IMR-90 (cell line): ENCODE data around the gene IP6K1. TPM values are rescaled to one million over a fixed set of nuclear protein-coding genes. Genes with fewer than 3 reads are reported as not detected.
"Not testable (repeated sequence)": the region's sequence is repeated elsewhere in the genome, so short reads cannot be mapped to it uniquely, and the experiment has no call there.

Experiments
- ATAC-seq: fragments of 200-7000 bp; cut with Tn5 transposase; 2 replicates; pipeline ENCODE4 v1.9.1; 2020; ENCODE audit warnings: low read depth, mild to moderate bottlenecking, moderate library complexity
- BruUV-seq: library from RNA; stranded (reverse); fragments of 400-500 nt; replicated peaks from 2 replicates; lab custom pipeline; 2021; lab: Mats Ljungman, UMichigan
- CTCF ChIA-PET: fragments of 300-600 bp; formaldehyde crosslinking; extraction: SDS; loops from one replicate; lab custom pipeline; 2021; ENCODE audit warnings: antibody characterized with exemption; lab: Yijun Ruan, JAX
- POLR2A ChIA-PET: fragments of 300-600 bp; sonication (Branson Sonifier 250); formaldehyde crosslinking; loops from one replicate; lab custom pipeline; 2022; ENCODE audit warnings: antibody characterized with exemption; ENCODE audit not compliant: unreplicated experiment; lab: Charles Lee
- DNase-seq: peaks from one replicate; pipeline ENCODE4 v3.0.0; 2013
- H2AFZ ChIP-seq: replicated peaks from 2 replicates; pipeline ENCODE3; 2013; ENCODE audit warnings: low read length, mild to moderate bottlenecking; ENCODE audit not compliant: poor library complexity
- H2AK5ac ChIP-seq: 2 replicates; pipeline ENCODE4 v1.6.1; 2013; ENCODE audit warnings: low read depth, low read length, inconsistent platforms
- H2AK9ac ChIP-seq: replicated peaks from 2 replicates; pipeline ENCODE3; 2013; ENCODE audit warnings: mild to moderate bottlenecking, low read depth, low read length, moderate library complexity; ENCODE audit not compliant: poor library complexity
- H2BK120ac ChIP-seq: 2 replicates; pipeline ENCODE4 v1.6.1; 2013; ENCODE audit warnings: low read depth, low read length, inconsistent platforms
- H2BK15ac ChIP-seq: 3 replicates; pipeline ENCODE4 v1.6.1; 2013; ENCODE audit warnings: low read depth, low read length, inconsistent platforms
- H2BK20ac ChIP-seq: 2 replicates; pipeline ENCODE4 v1.6.1; 2013; ENCODE audit warnings: low read depth, mild to moderate bottlenecking, inconsistent platforms, low read length, moderate library complexity
- H2BK5ac ChIP-seq: 2 replicates; pipeline ENCODE4 v1.6.1; 2013; ENCODE audit warnings: mild to moderate bottlenecking, low read depth, low read length, inconsistent platforms; ENCODE audit not compliant: poor library complexity, severe bottlenecking
- H3K14ac ChIP-seq: replicated peaks from 2 replicates; pipeline ENCODE4 v1.6.1; 2013; ENCODE audit warnings: low read depth, low read length, inconsistent platforms
- H3K18ac ChIP-seq: 2 replicates; pipeline ENCODE4 v1.6.1; 2013; ENCODE audit warnings: low read depth, low read length, control low read depth
- H3K23ac ChIP-seq: 2 replicates; pipeline ENCODE4 v1.6.1; 2013; ENCODE audit warnings: low read depth, low read length, inconsistent platforms
- H3K27ac ChIP-seq: 2 replicates; pipeline ENCODE4 v1.5.1; 2013; ENCODE audit warnings: mild to moderate bottlenecking, control low read depth, low read length; ENCODE audit not compliant: insufficient read depth
- H3K27me3 ChIP-seq: 2 replicates; pipeline ENCODE4 v1.6.1; 2013; ENCODE audit warnings: low read length; ENCODE audit not compliant: control insufficient read depth, insufficient read depth
- H3K36me3 ChIP-seq: 2 replicates; pipeline ENCODE4 v1.6.1; 2013; ENCODE audit warnings: low read length, mixed read lengths; ENCODE audit not compliant: control insufficient read depth, insufficient read depth
- H3K4ac ChIP-seq: 2 replicates; pipeline ENCODE4 v1.6.1; 2013; ENCODE audit warnings: low read depth, low read length, inconsistent platforms
- H3K4me1 ChIP-seq: 2 replicates; pipeline ENCODE4 v1.6.1; 2013; ENCODE audit warnings: low read length, mixed read lengths; ENCODE audit not compliant: control insufficient read depth, insufficient read depth
- H3K4me2 ChIP-seq: 2 replicates; pipeline ENCODE4 v1.6.1; 2013; ENCODE audit warnings: low read depth, mild to moderate bottlenecking, control low read depth, low read length, moderate library complexity
- H3K4me3 ChIP-seq: 2 replicates; pipeline ENCODE4 v1.5.1; 2013; ENCODE audit warnings: low read depth, mild to moderate bottlenecking, control low read depth, low read length, moderate library complexity; ENCODE audit not compliant: insufficient read depth
- H3K56ac ChIP-seq: 2 replicates; pipeline ENCODE4 v1.6.1; 2013; ENCODE audit warnings: low read length, inconsistent platforms; ENCODE audit not compliant: insufficient read depth; ENCODE audit errors: extremely low read depth
- H3K79me1 ChIP-seq, 2 experiments: 2 replicates each; pipeline ENCODE4 v1.6.1; 2013; ENCODE audit warnings: low read length in 2 of 2, inconsistent platforms in 1 of 2, low read depth in 1 of 2
- H3K9ac ChIP-seq: 2 replicates; pipeline ENCODE4 v1.6.1; 2013; ENCODE audit warnings: low read depth, low read length, control low read depth
- H3K9me1 ChIP-seq: 2 replicates; pipeline ENCODE4 v1.6.1; 2013; ENCODE audit warnings: low read length, inconsistent platforms; ENCODE audit not compliant: insufficient read depth
- H3K9me3 ChIP-seq: 2 replicates; pipeline ENCODE4 v1.6.1; 2013; ENCODE audit warnings: low read length; ENCODE audit not compliant: control insufficient read depth, insufficient read depth
- H4K20me1 ChIP-seq: 2 replicates; pipeline ENCODE4 v1.6.1; 2013; ENCODE audit warnings: low read length, inconsistent platforms; ENCODE audit not compliant: insufficient read depth
- H4K5ac ChIP-seq: 2 replicates; pipeline ENCODE4 v1.6.1; 2013; ENCODE audit warnings: mild to moderate bottlenecking, low read depth, low read length, control low read depth
- H4K8ac ChIP-seq, 2 experiments: 2 replicates each; pipeline ENCODE4 v1.6.1; 2013; ENCODE audit warnings: low read depth in 2 of 2, low read length in 2 of 2, control low read depth in 1 of 2, inconsistent platforms in 1 of 2
- H4K91ac ChIP-seq: 2 replicates; pipeline ENCODE4 v1.6.1; 2013; ENCODE audit warnings: low read depth, low read length, inconsistent platforms; ENCODE audit not compliant: insufficient read depth
- WGBS, 2 experiments: methylation state at CpG; one replicate each; pipeline versions ENCODE4 v1.1.5 to v1.1.7; 2013; ENCODE audit warnings: missing lambda C conversion rate in 2 of 2; ENCODE audit not compliant: insufficient read length in 1 of 2; ENCODE audit errors: extremely low coverage in 2 of 2; 5-methylcytosine and 5-hydroxymethylcytosine counted together
- dilution Hi-C: fragments of 300-500 bp; cut with HindIII; formaldehyde crosslinking; loops from one replicate; pipeline ENCODE4 v1.14.3; 2018; ENCODE audit warnings: low sequenced_read_pairs; ENCODE audit not compliant: unreplicated experiment
- in situ Hi-C: fragments of 300-500 bp; cut with MboI; formaldehyde crosslinking; loops from 3 replicates; pipeline ENCODE4 v1.14.3; 2019; ENCODE audit warnings: low sequenced_read_pairs, inconsistent platforms, mixed read lengths
- intact Hi-C: fragments of 100-400 bp; cut with micrococcal nuclease; formaldehyde crosslinking; loops from 2 replicates; pipeline ENCODE4 v1.10.0; 2022
- polyA plus RNA-seq, 3 experiments: library from polyadenylated mRNA; depleted of rRNA; stranded (reverse); fragments of >200 nt; gene quantifications; 2 replicates each; pipeline ENCODE4 v1.2.3, GENCODE V29; 2012; ENCODE audit warnings: low replicate concordance in 1 of 3
- total RNA-seq: library from RNA; depleted of rRNA; stranded (reverse); fragments of >200 nt; gene quantifications from 2 replicates; pipeline ENCODE4 v1.2.3, GENCODE V29; 2012

IP6K1 gene
- total and polyA plus RNA-seq, 2 of the 4 experiments (the other 2 are of a cell fraction) = 28.3 to 28.7 TPM

DNA sequence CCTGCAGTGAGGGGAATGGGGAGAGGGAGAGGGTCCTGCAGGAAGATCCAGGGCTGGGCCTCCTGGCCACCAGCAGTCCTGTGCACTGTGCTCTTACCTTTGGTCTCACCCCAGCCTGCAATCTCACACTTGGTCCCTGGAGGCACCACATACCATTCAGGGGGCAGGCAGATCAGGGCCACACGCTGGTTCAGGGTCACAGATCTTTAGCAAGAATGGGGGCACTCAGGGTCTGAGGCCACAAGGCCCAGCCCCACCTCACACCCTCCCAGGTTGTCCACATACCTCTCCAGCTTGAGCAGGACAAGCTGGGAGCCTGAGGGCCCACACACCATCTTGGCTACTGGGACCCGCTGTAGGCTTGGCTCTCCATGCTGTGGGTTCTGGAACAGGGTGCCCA is 101.9 kb downstream of the IP6K1 start:
- H2AK5ac ChIP-seq, H3K9me3 ChIP-seq, intact Hi-C loops, in situ Hi-C loops, H3K79me1 ChIP-seq, H2AFZ ChIP-seq, H3K4me1 ChIP-seq, H3K9ac ChIP-seq, H4K5ac ChIP-seq, H3K23ac ChIP-seq, H3K27me3 ChIP-seq, CTCF ChIA-PET, BruUV-seq, H2BK15ac ChIP-seq, H4K8ac ChIP-seq, H2BK5ac ChIP-seq, H3K27ac ChIP-seq, H2BK120ac ChIP-seq, DNase-seq, H3K4me3 ChIP-seq, H3K14ac ChIP-seq, H3K4ac ChIP-seq, H2AK9ac ChIP-seq, dilution Hi-C loops, H4K20me1 ChIP-seq, POLR2A ChIA-PET, H4K91ac ChIP-seq, ATAC-seq, H3K56ac ChIP-seq, H3K9me1 ChIP-seq, H2BK20ac ChIP-seq, H3K4me2 ChIP-seq, H3K18ac ChIP-seq: not testable (repeated sequence)
- no CpG with 5 or more reads among the region's 2 CpGs for WGBS, 2 experiments
- peaks cover 45% of the 10 kb centered on the region for H3K36me3 ChIP-seq
